Gastroesophageal sphincter (tissue), 3 donors: Measurements from ENCODE around the gene TPX2.

ENCODE experiments used
- POLR2A ChIP-seq, 2 donors: fragments of 450-650 bp; IDR thresholded peaks; one replicate each; pipeline ENCODE4 v1.6.1; 2017; ENCODE audit warnings: antibody characterized with exemption in 2 of 2, mild to moderate bottlenecking in 2 of 2, moderate library complexity in 1 of 2
- TF ChIP-seq, protein P1 (sequence below), 4 experiments: fragments of 200-600 bp in 2 of 4; fragments of 450-650 bp in 2 of 4; sonication (generic) in 1 of 4; IDR thresholded peaks; one replicate each; pipeline ENCODE4 v1.5.1; 2017 to 2019; ENCODE audit warnings: antibody characterized with exemption in 4 of 4, mild to moderate bottlenecking in 2 of 4, moderate library complexity in 2 of 4

DNA sequence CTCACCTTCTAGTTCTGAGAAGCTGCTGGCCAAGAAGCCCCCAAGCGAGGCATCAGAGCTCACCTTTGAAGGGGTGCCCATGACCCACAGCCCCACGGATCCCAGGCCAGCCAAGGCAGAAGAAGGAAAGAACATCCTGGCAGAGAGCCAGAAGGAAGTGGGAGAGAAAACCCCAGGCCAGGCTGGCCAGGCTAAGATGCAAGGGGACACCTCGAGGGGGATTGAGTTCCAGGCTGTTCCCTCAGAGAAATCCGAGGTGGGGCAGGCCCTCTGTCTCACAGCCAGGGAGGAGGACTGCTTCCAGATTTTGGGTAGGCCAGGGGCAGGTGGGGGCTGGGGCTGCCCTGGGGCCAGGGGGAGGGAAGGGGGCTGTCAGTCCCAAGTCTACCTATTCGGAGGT is 82.3 kb downstream of the TPX2 start:
- TF ChIP-seq, protein P1, sequence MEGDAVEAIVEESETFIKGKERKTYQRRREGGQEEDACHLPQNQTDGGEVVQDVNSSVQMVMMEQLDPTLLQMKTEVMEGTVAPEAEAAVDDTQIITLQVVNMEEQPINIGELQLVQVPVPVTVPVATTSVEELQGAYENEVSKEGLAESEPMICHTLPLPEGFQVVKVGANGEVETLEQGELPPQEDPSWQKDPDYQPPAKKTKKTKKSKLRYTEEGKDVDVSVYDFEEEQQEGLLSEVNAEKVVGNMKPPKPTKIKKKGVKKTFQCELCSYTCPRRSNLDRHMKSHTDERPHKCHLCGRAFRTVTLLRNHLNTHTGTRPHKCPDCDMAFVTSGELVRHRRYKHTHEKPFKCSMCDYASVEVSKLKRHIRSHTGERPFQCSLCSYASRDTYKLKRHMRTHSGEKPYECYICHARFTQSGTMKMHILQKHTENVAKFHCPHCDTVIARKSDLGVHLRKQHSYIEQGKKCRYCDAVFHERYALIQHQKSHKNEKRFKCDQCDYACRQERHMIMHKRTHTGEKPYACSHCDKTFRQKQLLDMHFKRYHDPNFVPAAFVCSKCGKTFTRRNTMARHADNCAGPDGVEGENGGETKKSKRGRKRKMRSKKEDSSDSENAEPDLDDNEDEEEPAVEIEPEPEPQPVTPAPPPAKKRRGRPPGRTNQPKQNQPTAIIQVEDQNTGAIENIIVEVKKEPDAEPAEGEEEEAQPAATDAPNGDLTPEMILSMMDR (IDR thresholded peaks at IDR 0.05), result no peak
- no peak for TF ChIP-seq POLR2A (IDR thresholded peaks at IDR 0.05)
